Lower leg skin (tissue), 4 donors: Measurements from ENCODE around the gene ZFAND3. TPM values are rescaled to one million over a fixed set of nuclear protein-coding genes. Genes with fewer than 3 reads are reported as not detected.

Experiments used
- DNase-seq, 2 donors: peaks; one replicate each; pipeline ENCODE4 v3.0.0-alpha.2; 2019; ENCODE audit warnings: low spot score in 2 of 2
- H3K4me3 ChIP-seq: fragments of 200-600 bp; sonication (generic); 2 replicates; pipeline ENCODE4 v1.5.1; 2017; ENCODE audit warnings: mild to moderate bottlenecking, low read depth; ENCODE audit not compliant: poor library complexity, severe bottlenecking
- CTCF ChIP-seq, 3 donors: fragments of 450-650 bp; IDR thresholded peaks; one replicate each; pipeline ENCODE4 v1.5.1; 2016; ENCODE audit warnings: antibody characterized with exemption in 3 of 3, mild to moderate bottlenecking in 3 of 3, moderate library complexity in 2 of 3
- POLR2A ChIP-seq, 2 donors: fragments of 450-650 bp; IDR thresholded peaks; one replicate each; pipeline ENCODE4 v1.6.1; 2016 to 2017; ENCODE audit warnings: antibody characterized with exemption in 2 of 2, mild to moderate bottlenecking in 1 of 2, moderate library complexity in 1 of 2
- WGBS, 2 donors: methylation state at CpG; one replicate each; pipeline ENCODE4 v1.1.5; 2018; 5-methylcytosine and 5-hydroxymethylcytosine counted together
- intact Hi-C: fragments of 100-400 bp; cut with DNase I; formaldehyde crosslinking; loops from one replicate; pipeline ENCODE4 v1.15.0; 2023; ENCODE audit warnings: low total_unique reads
- total RNA-seq, 4 donors: library from RNA; depleted of rRNA; stranded (reverse); fragments of >200 nt; gene quantifications; one replicate each; pipeline ENCODE4 v1.1.0, GENCODE V29; 2016

Gene ZFAND3
- total RNA-seq, 4 donors from 2014 or later: 26.3 to 40.8 (median 30.3) TPM

GRCh38 chr6:37792457-37793033 lies 27.0 kb upstream of the ZFAND3 start:
- intact Hi-C loops: no loop called here
- TF ChIP-seq POLR2A (IDR thresholded peaks at IDR 0.05): no peak
- no peak for TF ChIP-seq CTCF (IDR thresholded peaks at IDR 0.05)
- H3K4me3 ChIP-seq: no peak overlapping the region
- DNase-seq: no peak
- 88 to 89% methylated on average over 5 of the region's 5 CpGs for WGBS, 2 donors

GRCh38 chr6:37793067-37793466 lies 26.5 kb upstream of the ZFAND3 start:
- DNase-seq: no peak
- TF ChIP-seq CTCF (IDR thresholded peaks at IDR 0.05): no peak
- TF ChIP-seq POLR2A (IDR thresholded peaks at IDR 0.05): no peak
- 66 to 83% methylated on average over 6 of the region's 6 CpGs for WGBS, 2 donors
- intact Hi-C loops: no loop called here
- no peak overlapping the region for H3K4me3 ChIP-seq

GRCh38 chr6:37794825-37795224 lies 24.7 kb upstream of the ZFAND3 start:
- H3K4me3 ChIP-seq: no peak overlapping the region
- intact Hi-C loops: no loop called here
- no peak for DNase-seq
- 0% methylated on average over 1 of the region's 1 CpG for WGBS, 2 donors
- TF ChIP-seq CTCF (IDR thresholded peaks at IDR 0.05) (no peak), POLR2A (IDR thresholded peaks at IDR 0.05) (no peak)

GRCh38 chr6:37798436-37799262 lies 20.9 kb upstream of the ZFAND3 start:
- intact Hi-C loops: no loop called here

GRCh38 chr6:37799263-37799644 lies 20.3 kb upstream of the ZFAND3 start:
- 71 to 72% methylated on average over 5 of the region's 5 CpGs for WGBS, 2 donors
- H3K4me3 ChIP-seq: no peak overlapping the region
- no peak for TF ChIP-seq CTCF (IDR thresholded peaks at IDR 0.05)
- intact Hi-C loops: no loop called here
- DNase-seq: no peak

More at GRCh38 chr6:37798436-37799262, 20.9 kb upstream of the ZFAND3 start:
- 91 to 94% methylated on average over 11 of the region's 11 CpGs for WGBS, 2 donors
- DNase-seq: no peak
- no peak for TF ChIP-seq CTCF (IDR thresholded peaks at IDR 0.05)
- no peak for TF ChIP-seq POLR2A (IDR thresholded peaks at IDR 0.05)
- no peak overlapping the region for H3K4me3 ChIP-seq
